D341Med (cell line): ENCODE data around the gene AQP5.

ENCODE experiments used
- DNase-seq: peaks from one replicate; pipeline ENCODE4 v3.0.0; 2012; ENCODE audit warnings: low spot score

Gene AQP5

GRCh38 chr12:49932533-49933130 is 29.0 kb upstream of the AQP5 start:
- no peak for DNase-seq

DNA sequence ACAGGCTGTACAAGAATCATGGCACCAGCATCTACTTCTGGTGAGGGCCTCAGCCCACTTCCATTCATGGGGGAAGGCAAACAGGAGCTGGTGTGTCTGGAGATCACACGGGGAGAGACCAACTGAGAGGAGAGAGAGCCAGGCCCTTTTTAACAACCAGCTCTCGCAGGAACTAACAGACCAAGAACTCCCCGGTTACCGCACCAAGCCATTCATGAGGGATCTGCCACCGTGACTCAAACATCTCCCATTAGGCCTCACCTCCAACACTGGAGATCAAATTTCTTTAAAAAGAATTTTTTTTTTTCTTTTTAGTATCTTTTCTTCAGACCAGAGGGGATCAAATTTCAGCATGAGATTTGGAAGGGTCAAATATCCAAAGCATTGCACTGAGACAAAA is 27.9 kb upstream of the AQP5 start:
- no peak for DNase-seq

DNA sequence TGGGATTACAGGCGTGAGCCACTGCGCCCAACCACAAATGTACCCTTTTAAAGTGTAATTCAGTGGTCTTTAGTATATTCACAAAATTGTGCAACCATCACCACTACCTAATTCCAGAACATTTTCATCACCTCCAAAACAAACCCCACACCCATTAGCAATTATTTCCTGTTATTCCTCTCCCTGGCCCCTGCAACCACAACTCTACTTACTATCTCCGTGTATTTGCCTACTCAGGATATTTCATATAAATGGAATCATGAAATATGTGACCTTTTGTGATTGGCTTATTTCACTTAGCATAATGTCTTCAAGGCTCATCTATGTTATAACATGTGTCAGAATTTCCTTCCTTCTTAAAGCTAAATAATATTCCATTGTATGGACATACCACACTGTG is 27.2 kb upstream of the AQP5 start:
- DNase-seq = no peak

DNA sequence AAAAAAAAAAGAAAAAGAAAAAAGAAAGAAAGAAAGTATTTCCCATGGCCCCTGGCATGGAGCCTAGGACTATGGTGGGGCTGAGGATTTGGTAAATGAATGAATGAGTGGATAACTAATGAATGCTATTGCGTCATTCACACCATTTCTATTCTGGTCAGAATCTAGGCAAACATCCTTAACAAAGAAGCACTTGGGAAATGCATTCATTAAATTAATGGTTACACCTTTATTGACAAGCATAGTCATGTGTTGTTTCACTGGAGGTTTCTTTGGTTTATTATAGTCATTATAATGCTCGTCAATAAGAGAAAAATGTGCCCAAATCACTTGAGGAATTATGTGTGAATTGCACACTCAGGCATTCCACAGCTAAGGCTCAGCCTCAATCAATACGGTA is 24.7 kb upstream of the AQP5 start:
- DNase-seq = no peak

DNA sequence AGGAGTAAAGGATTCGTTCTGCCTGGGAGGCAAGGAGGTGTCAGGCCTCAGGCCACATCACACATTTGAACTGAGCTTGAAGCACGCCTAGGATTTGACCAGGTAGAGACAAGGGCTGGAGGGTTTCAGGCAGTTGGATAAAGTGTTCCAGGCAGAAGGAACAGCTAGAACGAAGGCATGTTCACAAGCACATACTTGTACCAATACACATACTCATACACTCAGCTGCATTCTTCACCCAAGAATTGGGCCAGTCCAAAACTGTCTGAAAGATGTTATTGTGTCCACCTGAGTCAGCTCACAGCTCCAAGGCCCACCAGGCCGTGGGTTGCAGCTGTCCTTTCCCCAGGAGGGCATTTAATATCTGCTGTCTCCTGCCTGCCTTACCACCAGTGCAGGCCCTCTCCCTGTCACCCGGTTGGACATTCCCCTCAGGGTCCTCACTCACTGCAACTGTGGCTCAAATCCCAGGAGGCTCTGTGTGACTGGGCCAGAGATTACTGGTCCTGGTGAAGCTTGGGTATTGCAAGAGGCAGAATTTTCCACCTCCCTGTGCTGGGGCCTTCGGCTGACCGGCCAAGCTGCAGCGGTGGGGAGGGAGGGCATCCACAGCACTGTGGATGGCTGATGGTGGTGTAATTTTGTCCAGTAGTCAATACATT is 23.9 kb upstream of the AQP5 start:
- DNase-seq = no peak

DNA sequence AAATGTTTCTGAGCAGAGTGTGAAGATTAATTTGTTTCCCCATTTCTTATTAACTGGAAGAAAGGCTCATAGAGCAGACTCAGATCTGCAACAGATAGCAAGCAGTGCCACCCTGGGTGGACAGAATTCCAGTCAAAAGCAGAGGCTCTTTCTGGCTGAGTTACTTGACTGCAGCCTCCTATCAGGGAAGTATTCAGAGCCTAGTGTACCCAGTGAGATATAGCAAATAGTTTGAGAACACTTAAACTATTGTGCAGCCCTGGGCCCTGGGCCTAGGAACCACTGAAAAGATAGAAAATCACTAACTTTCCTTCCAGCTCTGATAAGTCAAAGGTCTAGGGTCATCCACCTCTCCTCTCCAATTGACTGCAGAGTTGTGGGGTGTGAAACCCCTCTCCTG is 22.4 kb upstream of the AQP5 start:
- no peak for DNase-seq

DNA sequence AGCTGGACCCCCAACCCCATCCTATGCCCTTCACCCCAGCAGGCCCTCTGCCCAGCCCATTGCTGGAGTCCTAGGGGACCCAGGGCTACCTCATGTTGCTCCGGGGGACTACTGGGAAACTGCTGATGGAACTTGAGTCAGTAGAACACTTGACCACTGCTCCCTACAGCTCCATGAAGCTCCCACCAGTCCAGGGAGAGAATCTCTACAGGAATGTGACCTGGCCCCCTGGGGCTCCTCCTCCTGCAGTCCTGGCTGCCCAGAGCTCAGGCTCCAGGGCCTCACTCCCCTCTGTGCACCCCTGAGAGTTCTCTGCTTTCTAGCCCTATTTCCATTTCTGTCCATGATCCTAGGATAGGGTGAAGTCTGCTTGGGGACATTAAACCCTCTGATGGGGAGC is 22.0 kb upstream of the AQP5 start:
- DNase-seq = no peak

DNA sequence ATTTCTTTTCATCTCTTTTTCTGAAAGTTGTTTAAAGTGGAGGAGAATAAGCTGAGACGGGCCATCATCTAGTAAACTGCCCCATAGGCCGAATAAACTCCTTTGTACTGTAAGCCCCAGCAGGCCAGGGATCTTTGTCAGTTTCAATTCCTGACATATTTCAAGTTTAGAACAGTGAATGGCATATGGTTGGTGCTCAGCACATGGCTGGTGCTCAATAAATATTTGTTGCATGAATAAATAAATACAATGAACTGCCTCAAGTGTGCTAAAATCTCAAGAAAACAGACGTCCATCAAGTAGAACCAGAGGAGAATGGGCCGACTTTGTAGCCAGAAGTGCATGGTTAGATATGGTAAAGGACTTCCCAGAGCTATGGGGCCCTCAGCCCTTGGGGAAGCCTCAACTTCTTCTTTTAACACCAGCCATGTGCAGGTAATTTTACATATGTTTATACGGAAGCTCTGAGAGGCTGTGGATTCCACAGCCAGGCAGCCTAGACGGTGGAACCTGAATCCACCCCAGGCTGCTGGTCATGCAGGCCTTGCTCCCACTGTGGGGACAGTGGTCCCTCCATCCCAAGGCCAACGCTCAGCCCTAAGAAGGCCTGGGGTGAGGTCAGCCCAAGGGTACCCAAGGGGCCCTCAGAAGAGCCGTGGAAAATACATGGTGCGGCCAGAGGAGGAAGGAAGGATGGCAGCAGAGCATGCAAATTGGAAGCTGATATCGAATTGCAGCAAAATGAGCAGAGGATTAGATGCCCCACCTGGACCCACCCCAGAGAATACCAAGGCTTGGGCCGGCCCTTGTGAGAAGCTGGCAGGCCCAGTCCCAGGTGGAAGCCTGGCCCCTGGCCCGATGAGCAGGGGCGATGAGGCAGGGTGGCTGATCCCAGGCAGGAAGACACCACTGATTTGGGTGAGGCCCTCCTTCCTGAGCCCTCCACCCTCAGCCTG is 19.8 kb upstream of the AQP5 start:
- DNase-seq = no peak

DNA sequence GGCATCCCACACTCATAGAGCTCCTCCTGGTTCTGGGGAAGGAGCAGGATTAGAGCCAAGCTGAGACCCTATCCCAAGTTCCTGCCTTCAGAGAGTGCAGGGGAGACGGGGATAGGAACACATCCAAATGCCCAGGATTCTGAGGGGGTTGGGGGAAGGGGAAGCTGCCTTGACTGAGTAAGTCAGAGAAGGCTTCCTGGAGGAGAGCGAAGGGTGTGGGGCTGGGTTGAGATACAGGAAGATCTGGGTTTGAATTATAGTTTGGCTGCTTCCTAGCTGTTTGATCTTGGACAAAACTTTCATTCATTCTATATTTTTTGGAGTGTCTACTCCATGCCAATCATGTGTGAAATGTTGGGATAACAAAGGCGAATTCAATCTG is 19.2 kb upstream of the AQP5 start:
- DNase-seq = no peak

DNA sequence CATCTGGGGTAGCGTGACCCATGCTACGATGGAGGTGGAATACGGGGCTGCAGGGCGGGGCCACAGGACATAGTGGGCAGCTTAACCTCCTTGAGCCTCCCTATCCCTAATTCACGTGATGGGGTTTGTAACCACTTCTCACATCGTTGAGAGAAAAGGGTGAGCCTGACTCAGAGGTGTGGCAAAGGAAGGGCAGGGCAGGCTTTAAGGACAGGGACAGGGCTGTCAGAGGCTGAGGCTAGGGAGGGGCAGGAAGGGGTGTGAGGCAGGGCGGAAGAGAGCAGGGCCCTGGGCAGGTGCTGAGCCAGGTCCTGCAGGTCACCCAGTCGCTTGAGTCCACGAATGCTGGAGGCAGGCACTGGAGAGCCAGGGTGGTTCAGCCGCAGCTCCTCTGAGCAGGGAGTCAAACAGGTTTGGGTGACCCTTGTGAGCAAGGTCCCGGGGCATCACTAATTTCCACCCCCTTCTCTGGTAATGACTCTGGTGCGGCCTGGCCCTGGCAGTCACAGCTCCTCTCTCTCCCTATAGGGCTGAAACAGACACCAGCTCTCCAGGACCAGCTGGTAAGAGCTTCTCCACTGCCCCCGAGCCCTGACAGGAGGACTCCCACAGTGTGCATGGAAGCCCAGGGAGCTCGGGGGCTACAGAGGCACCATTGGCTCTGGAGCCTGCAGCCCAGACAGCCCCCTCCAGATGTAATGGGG is 18.6 kb upstream of the AQP5 start:
- DNase-seq = no peak

DNA sequence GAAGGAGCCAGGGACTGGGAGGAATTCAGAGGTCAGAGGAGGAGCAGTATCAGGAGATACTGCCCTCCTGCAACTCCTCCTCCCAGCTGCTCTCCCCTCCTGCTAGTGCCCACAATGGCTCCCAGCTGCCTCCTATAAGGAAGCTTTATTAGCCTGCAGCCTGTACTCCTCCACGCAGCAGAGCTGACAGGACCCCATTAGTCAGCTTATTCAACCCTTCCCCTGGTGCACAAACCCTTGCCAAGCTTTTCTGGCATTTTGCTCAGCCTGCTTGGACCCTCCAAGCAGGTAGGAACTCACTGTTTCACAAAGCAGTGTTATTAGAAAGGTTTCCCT is 18.1 kb upstream of the AQP5 start:
- no peak for DNase-seq

- DNase-seq = no peak
These were observed 17.6 kb upstream of the AQP5 start for GRCh38 chr12:49944046-49944445.

GRCh38 chr12:49944718-49945117 is 17.0 kb upstream of the AQP5 start:
- DNase-seq = no peak

- DNase-seq = peak; percentile 92
These were observed 16.1 kb upstream of the AQP5 start for GRCh38 chr12:49945394-49946080.

GRCh38 chr12:49946086-49946485 is 15.6 kb upstream of the AQP5 start:
- no peak for DNase-seq

- DNase-seq = no peak
These were observed 15.2 kb upstream of the AQP5 start for GRCh38 chr12:49946497-49946896.

DNA sequence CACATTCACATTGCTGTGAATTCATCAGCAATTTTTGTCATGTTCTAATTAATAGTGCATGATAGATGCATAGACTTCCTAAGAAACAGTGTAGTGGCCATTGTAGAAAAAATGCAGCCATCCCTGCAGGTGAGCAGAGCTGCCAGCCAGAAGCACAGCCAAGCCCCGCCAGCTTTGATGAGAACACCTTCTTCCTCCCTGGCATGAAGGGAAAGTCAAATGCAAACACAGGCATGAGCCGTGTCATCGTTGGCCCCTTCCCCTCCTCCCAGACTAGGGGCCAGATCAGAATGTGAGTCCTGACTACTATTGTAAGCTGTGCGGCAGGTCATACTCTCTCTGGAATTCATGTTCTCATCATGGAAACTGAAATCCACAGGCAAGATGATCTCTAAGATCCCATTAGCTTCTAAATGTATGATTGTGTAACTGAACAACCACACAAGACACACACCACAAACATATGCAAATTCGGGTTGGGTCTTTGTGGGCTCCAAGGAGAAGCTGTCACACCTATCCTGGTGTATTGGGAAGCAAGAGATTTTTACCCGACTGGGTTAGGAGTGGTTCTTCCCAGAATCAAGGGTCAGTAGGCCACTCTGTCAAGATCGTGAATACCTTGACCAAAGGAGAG is 14.0 kb upstream of the AQP5 start:
- DNase-seq = no peak

DNA sequence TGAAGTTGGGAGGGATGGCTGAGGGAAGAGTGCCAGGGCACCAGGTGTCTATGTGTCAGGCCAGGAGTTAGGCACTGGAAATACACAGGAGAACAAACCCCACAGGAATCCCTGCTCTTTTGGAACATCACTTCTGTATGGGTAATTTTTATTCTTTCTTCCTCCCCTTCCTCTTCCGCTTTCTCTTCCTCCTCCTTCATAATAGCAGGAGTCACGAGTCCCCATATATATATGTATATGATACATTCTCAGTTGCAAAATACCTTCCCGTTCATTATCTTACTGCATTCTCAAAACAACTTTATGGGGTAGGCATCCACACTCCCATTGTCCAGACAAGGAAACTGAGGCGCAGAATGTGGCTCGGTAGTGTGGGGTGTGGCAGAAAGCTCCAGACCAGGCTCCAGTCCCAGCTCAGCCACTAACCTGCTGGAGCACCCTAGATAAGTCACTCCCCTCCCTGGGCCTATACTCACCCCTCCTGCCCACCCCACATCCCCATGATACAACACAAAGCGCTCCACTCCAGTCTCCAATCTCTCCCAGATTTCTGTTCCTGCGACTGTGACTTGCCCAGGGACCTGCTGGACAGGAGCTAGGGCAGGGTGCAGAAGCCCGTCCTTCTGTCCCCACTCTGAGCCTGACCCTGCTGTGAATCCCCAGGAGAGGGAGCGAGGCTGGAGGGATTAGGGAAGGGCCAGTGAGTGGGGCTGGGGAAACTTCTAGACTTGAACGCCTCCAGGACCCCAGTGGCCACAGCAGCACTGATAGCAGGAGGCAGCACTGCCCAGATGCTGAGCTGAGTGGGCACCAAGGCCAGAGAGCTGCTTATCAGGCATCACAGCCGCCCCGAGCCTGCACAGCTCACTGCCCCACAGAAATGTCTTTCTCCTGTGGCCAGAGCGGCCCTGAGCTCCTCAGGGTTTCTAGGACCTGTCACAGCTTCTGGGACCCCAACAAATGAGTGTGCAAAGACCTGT is 12.5 kb upstream of the AQP5 start:
- DNase-seq = no peak

DNA sequence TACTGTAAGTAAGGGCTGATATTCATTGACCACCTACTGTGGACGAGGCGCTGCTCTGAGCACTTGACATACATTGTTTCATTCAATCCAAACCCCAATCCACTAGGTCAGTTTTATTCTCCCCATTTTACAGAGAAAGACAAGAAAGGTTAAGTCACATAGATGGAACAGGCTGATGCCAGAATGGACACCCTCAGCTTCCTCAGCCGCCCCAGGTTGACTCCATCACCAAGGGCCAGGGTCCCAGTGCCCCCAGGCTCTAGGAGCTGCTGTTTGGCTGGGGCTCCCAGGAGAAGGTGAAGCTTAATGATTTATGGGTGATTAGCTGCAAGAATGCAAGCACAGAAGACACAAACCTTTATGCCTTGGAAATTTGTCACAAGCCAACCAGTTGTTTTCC is 11.8 kb upstream of the AQP5 start:
- no peak for DNase-seq
